GM19324 (cell line): ENCODE results near the gene PTPRJ.

ENCODE experiments used
- ATAC-seq: cut with Tn5 transposase; IDR thresholded peaks from one replicate; pipeline ENCODE4 v1.9.1; 2021; ENCODE audit warnings: mild to moderate bottlenecking, moderate library complexity; ENCODE audit not compliant: unreplicated experiment, low FRiP score

The PTPRJ gene

GRCh38 chr11:47967577-47968525 is 12.5 kb upstream of the PTPRJ start:
- ATAC-seq: no peak

GRCh38 chr11:47969401-47969800 is 11.0 kb upstream of the PTPRJ start:
- ATAC-seq: no peak

- no peak for ATAC-seq
Measured at GRCh38 chr11:47971501-47971900, 8.9 kb upstream of the PTPRJ start.

GRCh38 chr11:47973173-47973572 is 7.2 kb upstream of the PTPRJ start:
- no peak for ATAC-seq

DNA sequence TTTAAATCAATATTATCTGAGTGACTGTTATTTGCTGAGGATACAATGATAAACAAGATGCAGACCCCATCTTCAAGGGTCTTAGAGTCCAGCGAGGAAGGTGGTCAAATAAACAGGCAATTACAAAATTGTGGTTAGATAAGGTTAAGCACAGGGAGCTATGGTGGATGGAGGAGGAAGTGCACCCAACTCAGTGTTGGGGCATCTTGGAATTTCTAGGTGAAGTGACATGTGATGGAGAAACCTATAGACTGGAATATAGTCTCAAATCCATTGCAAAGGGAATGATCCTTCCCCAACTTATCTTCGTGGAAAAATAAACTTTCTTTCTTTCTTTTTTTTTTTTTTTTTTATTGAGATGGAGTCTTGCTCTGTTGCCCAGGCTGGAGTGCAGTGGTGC is 3.4 kb upstream of the PTPRJ start:
- no peak for ATAC-seq

- no peak for ATAC-seq
Measured at GRCh38 chr11:47977623-47978022, 2.7 kb upstream of the PTPRJ start.

- no peak for ATAC-seq
Measured at GRCh38 chr11:47979378-47980087, 826 bp upstream of the PTPRJ start.

GRCh38 chr11:47980907-47981621 is 705 bp downstream of the PTPRJ start:
- ATAC-seq: peak; percentile 30

GRCh38 chr11:47981667-47982404 is 1.5 kb downstream of the PTPRJ start:
- ATAC-seq: no peak

DNA sequence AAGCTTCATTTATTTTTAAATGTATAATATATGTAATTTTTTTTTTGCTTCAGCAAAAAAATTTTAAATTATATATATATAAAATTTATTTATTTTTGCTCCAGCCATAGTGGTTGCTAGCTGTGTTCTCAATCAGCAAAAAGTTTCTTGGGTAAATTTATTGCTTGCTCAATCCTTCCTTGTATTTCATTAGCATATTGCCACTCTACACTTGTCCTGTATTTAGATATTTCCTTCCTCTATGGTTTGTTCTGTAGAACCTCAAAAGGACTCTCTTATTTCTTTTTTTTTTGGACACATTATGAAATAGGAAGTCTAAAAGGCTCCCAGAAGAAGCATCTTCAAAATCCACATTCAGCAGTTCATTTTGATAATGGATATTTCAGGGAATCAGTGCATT is 2.3 kb downstream of the PTPRJ start:
- ATAC-seq: no peak

DNA sequence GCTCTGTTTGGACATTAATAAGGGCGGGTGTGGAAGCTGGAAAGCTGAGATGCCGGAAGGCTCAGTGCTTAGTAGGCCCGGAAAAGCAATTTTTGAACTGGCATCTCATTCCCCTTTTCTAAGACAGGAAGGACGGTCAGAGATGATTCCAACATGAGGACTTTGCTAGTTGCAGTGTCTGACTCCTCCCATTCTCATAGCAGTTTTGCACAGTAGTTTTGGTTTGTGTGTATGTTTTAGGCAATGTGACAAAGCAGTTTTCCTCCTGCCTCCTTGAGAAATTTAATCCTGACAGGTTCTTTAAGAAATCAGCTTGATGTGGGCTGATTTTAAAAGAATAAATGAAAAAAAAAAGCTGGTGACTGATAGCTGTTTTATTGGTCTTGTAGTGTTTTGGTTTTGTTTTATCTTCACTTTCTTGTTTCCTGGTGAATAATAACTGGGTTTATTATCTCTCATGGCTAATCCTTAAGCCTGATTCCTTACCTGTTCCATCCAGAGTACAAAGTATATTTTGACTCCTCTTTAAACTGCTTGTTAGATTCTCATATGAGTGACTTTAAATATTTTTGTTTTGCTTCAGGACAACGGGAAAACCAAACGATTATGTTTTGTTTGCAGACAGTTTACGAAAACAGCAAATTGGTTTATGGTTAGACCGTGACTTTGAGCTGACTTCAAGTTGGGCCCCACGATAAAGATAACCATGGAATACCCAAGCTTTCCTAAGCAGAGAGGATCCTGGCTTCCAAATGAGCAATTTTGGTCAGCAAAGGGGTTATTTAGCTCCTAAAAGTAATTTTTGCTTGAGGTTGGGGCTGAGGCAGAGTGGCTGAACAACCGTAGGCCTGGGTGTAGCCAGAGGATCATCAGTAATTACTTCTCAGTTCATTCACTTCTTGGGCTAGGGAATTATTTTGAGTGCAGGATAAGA is 3.4 kb downstream of the PTPRJ start:
- no peak for ATAC-seq

DNA sequence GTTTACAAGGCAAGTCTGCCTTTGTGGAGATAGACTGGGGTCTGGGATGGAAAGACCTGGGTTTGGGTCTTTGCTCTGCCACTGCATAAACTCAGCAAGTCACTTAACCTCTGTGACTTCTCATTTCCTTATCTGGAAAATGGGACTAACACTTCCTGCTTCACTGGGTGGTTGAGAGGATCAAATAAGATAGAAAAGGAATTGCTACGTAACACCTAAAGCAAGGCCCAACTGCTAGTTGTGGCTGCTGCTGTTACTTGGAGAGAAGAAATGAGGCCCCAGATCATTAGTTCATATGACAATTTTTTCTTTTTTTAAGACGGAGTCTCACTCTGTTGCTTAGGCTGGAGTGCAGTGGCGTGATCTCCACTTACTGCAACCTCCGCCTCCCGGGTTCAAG is 5.9 kb downstream of the PTPRJ start:
- no peak for ATAC-seq

DNA sequence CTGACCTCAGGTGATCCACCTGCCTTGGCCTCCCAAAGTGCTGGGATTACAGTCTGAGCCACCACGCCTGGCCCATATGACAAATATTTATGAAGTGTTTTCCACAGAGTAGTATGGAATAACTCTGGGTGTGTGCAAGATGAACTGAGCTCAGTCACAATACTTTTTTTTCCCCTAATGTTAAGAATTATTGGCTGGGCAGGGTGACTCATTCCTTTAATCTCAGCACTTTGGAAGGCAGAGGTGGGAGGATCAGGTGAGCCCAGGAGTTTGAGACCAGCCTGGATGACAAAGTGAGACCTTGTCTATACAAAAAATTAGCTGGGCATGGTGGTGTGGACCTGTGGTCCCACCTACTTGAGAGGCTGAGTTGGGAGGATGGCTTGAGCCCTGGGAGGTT is 6.4 kb downstream of the PTPRJ start:
- no peak for ATAC-seq

- no peak for ATAC-seq
Measured at GRCh38 chr11:47987310-47987709, 7.0 kb downstream of the PTPRJ start.

GRCh38 chr11:47987781-47988180 is 7.4 kb downstream of the PTPRJ start:
- ATAC-seq: no peak

DNA sequence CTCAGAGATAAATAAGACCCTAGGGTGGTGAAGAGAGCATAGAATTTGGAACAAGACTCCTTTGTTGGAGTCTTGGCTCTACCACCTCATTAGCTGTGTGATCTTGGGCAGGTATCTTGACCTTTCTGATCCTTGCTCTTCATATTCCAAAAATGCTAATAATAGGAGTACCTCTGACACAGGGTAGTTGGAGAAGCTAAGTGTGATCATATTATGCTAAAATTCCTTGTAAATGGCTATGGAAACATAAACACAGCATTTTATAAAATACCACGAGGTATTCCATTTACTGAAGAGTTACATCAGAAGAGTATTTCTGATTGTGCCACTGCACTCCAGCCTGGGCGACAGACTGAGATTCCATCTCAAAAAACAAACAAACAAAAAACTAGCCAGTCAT is 9.4 kb downstream of the PTPRJ start:
- ATAC-seq: no peak

GRCh38 chr11:47991266-47991830 is 11.0 kb downstream of the PTPRJ start:
- no peak for ATAC-seq

DNA sequence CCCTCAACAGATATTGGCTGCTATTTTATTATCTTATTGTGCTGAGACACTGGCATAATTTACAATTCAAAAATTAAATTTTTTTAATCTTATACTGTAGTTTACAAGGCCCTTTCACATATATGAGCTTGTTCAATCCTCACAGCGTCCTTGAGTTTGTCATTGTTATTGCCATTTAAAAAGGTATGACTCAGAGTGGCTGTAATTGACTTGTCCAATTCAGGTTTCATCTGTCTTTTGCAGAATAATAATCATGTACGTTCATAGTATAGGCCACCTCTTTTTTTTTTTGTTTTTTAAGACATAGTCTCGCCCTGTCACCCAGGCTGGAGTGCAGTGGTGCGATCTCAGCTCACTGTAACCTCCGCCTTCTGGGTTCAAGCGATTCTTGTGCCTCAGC is 11.5 kb downstream of the PTPRJ start:
- ATAC-seq: no peak
